ENCODE results near the gene IRGC. TPM values are rescaled to one million over a fixed set of nuclear protein-coding genes. Genes with fewer than 3 reads are reported as not detected.
A peak's percentile ranks its signal among the peaks of the same experiment; 100 is the strongest.

IRGC gene
- total and polyA plus RNA-seq, 9 of the 15 experiments (the other 6 are each of a cell fraction or from before 2014, with no cell fraction given) = not detected

- no peak for TF ChIP-seq TRIM28 (IDR thresholded peaks at IDR 0.05)
- no peak for TF ChIP-seq ZFP30 (CRISPR knock-in tag; IDR thresholded peaks at IDR 0.05; ENCODE audit: borderline replicate concordance)
- peak; percentile 21; the same call in 1 of the 2 replicates for TF ChIP-seq SMARCC2 (IDR thresholded peaks at IDR 0.05; ENCODE audit: low read depth)
- no peak for TF ChIP-seq NEUROD1 (IDR thresholded peaks at IDR 0.05; ENCODE audit: borderline replicate concordance, low read depth, low read length, partially characterized antibody)
- TF ChIP-seq CHD1 (IDR thresholded peaks at IDR 0.05; ENCODE audit: low read length) = no peak
- TF ChIP-seq, protein P1, sequence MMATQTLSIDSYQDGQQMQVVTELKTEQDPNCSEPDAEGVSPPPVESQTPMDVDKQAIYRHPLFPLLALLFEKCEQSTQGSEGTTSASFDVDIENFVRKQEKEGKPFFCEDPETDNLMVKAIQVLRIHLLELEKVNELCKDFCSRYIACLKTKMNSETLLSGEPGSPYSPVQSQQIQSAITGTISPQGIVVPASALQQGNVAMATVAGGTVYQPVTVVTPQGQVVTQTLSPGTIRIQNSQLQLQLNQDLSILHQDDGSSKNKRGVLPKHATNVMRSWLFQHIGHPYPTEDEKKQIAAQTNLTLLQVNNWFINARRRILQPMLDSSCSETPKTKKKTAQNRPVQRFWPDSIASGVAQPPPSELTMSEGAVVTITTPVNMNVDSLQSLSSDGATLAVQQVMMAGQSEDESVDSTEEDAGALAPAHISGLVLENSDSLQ (IDR thresholded peaks at IDR 0.05) = 0 out of 2 replicates have a peak, but pooled peaks have one; percentile 16
- TF ChIP-seq SAP30 (IDR thresholded peaks at IDR 0.05; ENCODE audit: borderline replicate concordance, insufficient read depth, low read depth, low read length, poor library complexity, severe bottlenecking) = no peak
- no peak for TF ChIP-seq ZNF354B (CRISPR knock-in tag; IDR thresholded peaks at IDR 0.05)
- no peak for TF ChIP-seq MEIS2 (IDR thresholded peaks at IDR 0.05; ENCODE audit: partially characterized antibody)
- no peak for TF ChIP-seq GABPA (tag; conservative IDR thresholded peaks at IDR 0.05; ENCODE audit: low read depth)
- TF ChIP-seq SOX6 (IDR thresholded peaks at IDR 0.05) = peak; percentile 82
- TF ChIP-seq LEF1 (IDR thresholded peaks at IDR 0.05) = no peak
- 0 out of 2 replicates have a peak, but pooled peaks have one; percentile 41 for TF ChIP-seq HDAC2 (IDR thresholded peaks at IDR 0.05)
- TF ChIP-seq, protein P2, sequence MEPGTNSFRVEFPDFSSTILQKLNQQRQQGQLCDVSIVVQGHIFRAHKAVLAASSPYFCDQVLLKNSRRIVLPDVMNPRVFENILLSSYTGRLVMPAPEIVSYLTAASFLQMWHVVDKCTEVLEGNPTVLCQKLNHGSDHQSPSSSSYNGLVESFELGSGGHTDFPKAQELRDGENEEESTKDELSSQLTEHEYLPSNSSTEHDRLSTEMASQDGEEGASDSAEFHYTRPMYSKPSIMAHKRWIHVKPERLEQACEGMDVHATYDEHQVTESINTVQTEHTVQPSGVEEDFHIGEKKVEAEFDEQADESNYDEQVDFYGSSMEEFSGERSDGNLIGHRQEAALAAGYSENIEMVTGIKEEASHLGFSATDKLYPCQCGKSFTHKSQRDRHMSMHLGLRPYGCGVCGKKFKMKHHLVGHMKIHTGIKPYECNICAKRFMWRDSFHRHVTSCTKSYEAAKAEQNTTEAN (CRISPR knock-in tag; IDR thresholded peaks at IDR 0.05) = no peak
- TF ChIP-seq ZNF512 (tag; IDR thresholded peaks at IDR 0.05) = no peak
- peak; percentile 27 to 46; a peak in 2 of 4 replicates for TF ChIP-seq KDM1A (IDR thresholded peaks at IDR 0.05)
- TF ChIP-seq PYGO2 (tag; IDR thresholded peaks at IDR 0.05) = no peak
- TF ChIP-seq SIRT6 (IDR thresholded peaks at IDR 0.05; ENCODE audit: low read depth, low read length) = no peak
- TF ChIP-seq MYBL2 (IDR thresholded peaks at IDR 0.05; ENCODE audit: low read depth) = no peak
- TF ChIP-seq MYBL2 (CRISPR knock-in tag; IDR thresholded peaks at IDR 0.05; ENCODE audit: borderline replicate concordance) = no peak
- peak; percentile 11; the same call in 1 of the 2 replicates for TF ChIP-seq TCF3 (CRISPR knock-in tag; IDR thresholded peaks at IDR 0.05)
- TF ChIP-seq, protein P3, sequence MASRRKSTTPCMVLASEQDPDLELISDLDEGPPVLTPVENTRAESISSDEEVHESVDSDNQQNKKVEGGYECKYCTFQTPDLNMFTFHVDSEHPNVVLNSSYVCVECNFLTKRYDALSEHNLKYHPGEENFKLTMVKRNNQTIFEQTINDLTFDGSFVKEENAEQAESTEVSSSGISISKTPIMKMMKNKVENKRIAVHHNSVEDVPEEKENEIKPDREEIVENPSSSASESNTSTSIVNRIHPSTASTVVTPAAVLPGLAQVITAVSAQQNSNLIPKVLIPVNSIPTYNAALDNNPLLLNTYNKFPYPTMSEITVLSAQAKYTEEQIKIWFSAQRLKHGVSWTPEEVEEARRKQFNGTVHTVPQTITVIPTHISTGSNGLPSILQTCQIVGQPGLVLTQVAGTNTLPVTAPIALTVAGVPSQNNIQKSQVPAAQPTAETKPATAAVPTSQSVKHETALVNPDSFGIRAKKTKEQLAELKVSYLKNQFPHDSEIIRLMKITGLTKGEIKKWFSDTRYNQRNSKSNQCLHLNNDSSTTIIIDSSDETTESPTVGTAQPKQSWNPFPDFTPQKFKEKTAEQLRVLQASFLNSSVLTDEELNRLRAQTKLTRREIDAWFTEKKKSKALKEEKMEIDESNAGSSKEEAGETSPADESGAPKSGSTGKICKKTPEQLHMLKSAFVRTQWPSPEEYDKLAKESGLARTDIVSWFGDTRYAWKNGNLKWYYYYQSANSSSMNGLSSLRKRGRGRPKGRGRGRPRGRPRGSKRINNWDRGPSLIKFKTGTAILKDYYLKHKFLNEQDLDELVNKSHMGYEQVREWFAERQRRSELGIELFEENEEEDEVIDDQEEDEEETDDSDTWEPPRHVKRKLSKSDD (conservative IDR thresholded peaks at IDR 0.05; ENCODE audit: low read length) = no peak
Observed at GRCh38 chr19:43672061-43672679, 43.7 kb upstream of the IRGC start (continued).

Data from K562 (cell line).